Measurements from ENCODE around the gene CHAD.

CHAD gene, protein sequence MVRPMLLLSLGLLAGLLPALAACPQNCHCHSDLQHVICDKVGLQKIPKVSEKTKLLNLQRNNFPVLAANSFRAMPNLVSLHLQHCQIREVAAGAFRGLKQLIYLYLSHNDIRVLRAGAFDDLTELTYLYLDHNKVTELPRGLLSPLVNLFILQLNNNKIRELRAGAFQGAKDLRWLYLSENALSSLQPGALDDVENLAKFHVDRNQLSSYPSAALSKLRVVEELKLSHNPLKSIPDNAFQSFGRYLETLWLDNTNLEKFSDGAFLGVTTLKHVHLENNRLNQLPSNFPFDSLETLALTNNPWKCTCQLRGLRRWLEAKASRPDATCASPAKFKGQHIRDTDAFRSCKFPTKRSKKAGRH

DNA sequence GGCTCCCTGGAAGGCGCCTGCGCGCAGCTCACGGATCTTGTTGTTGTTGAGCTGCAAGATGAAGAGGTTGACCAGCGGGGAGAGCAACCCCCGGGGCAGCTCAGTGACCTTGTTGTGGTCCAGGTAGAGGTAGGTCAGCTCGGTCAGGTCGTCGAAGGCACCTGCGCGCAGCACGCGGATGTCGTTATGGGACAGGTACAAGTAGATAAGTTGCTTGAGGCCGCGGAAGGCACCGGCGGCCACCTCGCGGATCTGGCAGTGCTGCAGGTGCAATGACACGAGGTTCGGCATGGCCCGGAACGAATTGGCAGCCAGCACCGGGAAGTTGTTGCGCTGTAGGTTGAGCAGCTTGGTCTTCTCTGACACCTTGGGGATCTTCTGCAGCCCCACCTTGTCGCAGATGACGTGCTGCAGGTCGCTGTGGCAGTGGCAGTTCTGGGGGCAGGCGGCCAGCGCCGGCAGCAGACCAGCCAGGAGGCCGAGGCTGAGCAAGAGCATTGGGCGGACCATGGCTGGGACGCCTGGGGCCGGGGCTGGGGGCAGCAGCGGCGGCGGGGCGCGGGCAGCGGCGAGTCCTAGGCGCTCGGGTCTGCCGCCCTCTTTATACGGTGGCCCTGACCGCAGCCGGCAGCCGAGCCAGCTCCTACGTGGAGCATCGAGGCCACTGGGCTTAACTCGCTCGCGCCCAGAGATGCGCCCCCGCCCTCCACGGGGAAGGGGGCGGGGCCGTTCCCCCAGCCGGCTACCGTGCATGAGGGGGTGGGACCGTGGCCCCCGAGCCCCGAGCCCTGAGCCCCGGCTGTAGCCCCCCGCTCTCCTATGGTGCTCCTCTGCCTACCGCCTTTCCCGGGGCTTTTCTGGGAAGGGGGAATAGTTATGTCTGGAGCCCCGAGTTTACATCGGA lies at the start of gene CHAD:
TSS of gene CHAD (minus strand) at position 577 of the 904 bp plus-strand sequence. CDS start at position 510, 67 bp downstream.
- DNase-seq, result no peak

DNA sequence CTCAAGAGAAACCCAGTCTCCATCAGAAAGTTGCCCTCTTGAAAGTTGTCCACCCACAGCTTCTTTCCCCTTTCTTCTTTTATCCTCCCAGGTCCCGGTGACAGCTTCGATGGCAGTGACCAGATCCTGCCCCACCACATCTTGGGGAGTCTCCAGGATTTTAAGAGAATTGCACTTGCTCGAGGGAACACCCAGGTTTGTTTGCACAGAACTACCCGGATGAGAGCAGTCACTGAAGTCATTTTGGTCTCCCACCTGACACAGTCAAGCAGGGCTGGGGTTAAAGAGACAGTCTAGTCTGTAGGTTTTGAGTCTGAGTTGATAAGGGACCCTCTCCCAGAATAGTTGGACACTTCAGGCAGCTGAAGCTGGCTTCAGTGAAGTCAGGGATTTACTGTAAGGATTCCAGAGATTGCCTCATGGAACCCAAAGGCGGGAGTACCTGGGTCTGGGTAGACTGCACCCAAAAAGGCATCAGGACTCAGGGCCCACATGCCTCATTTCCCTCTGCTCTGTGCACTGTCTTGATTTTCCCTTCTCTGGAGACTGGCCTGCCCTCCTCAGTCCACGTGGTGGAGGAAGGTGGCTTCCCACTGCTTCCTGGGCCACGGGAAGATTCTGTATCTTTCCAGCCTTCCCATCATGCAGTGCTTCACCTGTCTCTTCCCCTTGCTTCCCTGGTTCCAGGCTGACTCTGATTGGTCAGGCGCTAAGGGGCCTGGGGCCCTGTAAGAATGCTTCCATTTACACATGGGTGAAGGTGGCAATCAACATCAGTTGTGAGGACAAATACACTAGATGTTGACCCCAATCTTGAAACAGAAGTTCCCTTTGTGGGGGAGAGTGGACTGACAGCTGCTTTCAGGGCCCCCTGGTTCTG lies 49.1 kb upstream of the CHAD start:
- no peak for DNase-seq

DNA sequence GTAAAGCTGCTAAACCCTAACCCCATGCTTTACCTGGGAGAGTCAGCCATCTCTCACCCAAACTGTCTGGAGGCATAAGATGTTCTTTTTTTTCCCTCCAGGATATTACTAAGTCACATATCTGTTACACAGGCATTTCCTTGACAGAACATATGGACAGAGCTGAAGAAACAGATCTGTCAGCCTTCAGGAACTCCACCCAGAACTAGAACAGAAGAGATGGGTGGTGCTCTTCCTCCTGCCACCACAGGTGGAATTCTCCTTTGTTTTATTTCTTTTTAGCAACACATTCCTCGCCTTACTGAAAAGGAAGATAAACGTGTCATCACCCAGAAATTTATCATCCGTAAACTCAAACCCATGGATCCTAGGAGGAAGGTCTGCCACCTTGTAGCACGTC lies 48.3 kb upstream of the CHAD start:
- DNase-seq, result no peak

DNA sequence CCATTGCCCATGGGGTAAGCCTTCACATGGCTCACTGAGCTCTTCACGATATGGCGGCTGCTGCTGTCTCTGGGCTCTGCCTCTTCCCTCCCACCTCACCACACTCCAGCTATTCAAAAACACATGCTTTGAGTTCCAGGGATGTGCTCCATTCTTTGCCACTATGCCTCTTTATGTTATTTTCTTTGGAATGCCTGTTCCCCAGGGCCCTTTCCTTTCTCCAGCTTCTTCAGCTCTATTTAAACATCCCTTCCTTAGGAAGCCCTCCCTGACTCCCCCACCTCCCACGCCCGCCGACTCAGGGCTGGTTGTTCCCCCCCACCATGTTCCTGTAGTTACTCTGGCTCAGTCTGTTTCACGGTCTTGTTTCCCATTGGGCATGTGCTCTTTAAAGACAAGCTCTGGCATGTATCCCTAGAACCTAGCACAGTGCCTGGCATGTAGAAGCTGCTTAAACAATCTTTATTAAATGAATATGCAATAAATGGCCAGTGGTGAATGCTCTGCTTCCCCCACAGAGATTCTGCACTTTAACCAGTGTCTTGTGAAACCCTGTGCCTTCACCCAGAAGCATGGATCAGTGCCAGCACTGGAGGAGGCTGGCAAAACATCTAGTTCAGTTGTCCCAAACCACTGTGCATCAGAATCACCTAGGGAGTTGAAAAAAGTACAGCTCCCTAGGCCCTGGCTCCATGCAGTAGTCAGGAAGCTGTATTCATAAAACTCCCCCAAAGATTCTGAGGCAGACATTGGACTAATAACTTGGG lies 46.4 kb upstream of the CHAD start:
- peak; percentile 20 to 38 (median 28) for DNase-seq

DNA sequence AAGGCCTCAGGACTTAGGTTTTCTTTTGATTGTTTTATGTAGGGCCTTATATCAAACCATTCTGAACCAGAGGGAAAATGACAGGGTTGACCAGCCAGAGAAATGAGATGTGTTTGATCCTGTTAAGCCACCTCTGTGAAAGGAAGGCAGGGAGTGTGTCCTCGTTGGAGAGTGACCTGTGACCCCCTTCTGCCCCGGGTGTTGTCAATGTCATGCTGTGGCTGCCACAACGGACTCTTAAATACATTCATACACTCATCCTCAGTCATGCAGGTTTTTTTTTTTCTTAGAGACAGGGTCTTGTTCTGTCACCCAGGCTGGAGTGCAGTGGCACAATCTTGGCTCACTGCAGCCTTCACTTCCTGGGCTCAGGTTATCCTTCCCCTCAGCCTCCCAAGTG lies 45.7 kb upstream of the CHAD start:
- no peak for DNase-seq

DNA sequence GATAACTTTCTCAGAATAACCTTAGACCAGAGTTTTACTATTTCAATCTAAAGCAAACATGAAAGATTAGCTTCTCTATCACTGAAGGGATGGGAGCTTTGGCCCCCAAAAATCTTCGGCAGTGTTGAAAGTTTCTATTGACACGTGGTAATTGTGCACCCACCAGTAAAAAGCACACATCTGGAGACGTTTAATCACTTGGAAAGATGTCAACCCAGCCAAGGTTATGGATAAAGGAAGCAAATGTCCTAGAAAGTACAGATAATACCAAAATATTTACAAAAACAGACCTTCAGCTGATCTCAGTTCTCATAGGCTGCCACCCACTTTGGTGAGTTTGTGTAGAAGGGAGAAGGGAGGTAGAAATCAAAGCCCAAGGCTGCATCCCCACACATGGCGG lies 44.8 kb upstream of the CHAD start:
- DNase-seq, result no peak

DNA sequence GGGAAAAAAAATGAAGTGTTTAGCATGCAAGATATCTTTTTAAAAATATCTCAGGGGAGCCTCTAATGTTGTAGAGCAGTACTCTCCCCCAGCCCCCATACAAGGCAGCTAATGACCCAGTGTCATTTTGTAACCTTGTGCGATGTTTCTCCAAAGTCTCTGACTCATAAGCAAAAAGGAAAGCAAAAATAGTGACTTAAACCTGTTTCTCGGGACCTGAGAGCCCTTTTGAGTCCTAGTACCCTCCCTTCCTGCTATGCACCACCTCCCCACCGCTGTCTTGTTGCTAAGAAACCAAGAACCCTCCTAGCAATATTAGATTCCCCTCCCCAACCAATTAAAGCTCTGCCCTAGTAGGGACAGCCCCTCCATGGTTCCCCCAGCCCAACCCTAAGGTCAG lies 42.4 kb upstream of the CHAD start:
- peak; percentile 40 to 64 (median 52) for DNase-seq

DNA sequence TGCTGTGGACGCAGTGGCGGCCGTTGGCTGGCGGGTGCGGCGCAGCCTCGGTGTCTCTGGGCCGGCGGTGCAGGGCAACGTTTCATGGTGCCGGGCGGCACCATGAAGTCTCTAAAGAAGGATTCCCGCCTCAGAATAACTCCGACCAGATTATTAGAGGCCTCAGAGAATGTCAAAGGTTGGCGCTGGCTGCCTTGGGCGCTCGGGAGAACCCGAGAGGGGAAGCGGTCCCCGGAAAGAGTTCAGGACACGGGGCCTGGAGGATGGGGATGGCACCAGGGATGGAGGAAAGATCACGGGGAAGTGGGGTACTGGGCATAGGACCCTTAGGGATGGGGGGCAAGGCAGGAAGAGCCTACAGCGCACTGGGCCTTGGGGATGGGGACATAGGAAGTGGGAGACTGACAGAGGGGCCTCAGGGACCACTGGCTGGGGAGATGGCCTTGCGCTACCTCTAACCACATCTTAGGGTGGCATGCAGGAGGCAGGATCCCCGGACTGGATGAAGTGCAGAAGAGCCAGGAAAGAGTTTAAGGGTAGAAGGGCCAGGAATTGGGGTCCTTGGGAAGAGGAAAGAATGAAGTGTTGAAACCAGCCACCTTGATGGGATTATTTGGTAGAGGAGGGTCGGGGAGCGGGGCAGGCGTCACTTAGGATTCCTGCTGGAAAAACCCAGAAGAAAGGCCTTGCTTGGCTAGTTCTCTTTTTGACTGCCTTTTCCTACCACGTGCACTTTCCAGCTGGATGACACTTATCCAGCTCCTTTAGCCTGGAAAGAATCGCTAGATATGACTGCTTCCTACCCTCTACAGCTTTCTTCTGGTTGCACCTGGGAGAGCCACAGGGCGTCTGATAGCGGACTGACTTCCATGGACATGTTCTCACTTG lies 40.1 kb upstream of the CHAD start:
- DNase-seq, result no peak

DNA sequence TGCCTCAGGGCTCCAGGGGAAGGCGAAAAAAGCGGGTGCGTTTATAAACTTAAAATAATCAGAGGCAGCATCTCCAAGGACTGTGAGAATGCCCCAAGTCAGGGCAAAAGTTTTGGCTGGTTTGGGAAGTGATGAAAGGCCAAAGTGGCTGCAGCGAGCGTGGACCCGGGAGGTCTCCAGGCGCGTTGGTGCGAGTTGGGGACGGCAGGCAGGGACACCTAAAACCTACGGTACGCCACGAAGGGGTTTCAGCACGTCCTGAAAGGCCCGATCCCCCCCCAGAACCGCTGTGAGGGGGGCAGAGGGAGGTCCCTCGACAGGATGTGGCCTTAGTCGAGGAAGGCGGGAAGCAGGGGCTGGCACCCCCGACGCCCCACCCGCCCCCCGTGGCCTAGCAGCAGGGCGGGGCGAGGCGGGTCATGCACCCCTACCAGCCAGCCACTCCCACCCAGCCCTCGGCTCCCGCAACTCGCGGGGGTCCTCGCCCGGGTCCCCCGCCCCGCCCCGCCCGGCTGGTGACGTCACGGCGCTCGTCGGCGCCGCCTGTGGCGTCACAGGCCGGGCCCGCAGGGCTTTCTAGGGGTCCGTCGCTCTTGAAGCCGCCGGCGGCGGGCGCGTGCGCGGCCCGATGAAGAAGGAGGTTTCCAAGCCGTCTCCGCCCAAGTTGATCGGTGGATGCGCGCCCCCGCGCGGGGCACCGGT lies 39.3 kb upstream of the CHAD start, which contains the start of gene MYCBPAP:
TSS of gene MYCBPAP (plus strand) at position 569 of the 702 bp plus-strand sequence. CDS start 236 bp downstream, outside the sequence.
- DNase-seq, result peak; percentile 74 to 88 (median 77)

DNA sequence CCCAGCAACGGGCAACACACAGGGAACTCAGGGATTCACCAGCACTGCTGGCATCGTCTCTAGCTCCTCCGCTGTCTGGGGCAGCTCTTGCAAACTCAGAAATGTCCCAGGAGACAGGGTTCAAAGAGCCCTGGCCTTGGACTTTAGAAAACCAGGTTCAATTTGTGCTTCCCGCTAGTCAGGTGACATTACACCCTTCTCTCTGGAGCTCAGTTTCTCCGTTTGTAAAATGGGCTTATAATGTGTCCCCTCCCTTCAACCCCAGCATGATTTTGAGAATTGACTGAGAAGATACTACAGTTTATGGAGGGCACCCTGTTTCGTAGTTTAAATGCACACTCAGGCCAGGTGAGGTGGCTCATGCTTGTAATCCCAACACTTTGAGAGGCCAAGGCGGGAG lies 37.6 kb upstream of the CHAD start:
- DNase-seq, result no peak

DNA sequence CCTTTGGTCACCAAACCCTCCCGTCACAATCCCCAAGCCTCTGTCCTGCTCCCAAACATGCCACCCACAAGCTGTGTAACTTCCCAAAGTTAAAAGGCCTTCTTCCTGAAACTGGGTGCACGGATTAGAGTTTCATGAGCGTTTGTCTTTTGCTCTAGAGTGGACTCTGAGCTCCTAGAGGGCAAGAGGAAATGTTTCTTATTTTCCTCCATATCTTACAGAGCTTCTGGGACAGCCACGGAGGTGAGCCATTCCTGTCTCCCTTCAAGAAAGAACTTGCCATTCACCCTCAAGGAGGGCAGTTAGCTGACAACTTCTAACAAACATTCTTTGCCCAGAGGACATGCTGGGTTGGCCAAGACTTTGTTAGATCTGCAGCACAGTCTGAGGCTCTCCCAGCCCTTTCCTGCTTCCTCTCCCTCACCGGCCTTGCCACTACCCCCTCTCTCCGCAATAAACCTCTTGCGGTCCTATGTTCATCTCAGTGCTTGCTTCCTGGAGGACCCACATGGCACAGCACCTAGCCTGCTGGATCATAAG lies 37.0 kb upstream of the CHAD start:
- DNase-seq, result peak in 1 of 3 donors; percentile 15

DNA sequence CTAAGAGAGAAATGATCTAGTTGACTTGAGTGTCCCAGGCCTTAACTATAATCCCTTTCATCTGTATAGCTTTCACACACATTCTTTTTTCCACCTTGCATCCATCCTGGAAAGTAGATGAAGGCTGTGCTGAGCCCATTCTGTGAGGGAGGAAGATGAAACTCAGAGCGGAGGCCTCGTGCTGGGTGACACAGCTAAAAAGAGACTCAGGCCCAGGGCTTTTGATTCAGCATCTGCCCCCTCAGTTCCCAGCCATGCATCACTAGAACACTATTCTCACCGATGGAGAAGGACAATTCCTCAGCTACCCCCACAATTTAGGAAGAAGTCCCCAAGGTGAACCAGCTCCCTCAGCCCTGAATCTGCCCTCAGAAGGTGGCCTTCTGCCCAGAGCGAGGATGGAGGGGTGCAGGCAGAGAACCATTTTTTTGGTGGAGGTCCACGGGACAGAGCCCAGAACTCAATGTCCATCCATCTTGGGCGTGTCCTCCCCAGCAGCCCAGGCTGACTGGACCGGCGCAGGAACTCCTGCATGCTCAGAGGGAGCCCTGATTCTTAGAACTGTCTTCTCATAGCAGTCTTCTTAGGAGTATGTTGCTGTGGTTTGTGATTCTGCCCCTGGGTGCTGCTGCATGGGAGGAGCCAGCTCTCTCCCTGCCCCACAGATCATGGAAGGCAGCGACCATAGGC lies 33.8 kb upstream of the CHAD start:
- DNase-seq, result no peak

DNA sequence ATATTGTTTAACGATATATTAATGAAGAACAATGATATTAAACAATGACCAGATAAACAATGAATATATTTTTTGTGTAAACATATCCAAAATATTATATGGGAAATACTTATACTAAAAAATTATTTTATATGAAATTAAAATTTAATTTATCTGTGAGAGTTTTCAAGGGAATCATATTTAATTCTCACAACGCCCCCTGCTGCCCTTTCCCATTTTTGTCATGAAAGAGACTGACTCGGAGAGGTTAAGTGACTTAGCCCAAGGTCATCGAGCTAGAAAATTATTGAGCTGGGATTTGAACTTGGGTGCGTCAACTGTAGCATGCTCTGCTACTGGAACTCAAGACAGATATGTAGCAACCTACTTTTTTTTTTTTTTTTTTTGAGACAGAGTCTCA lies 32.4 kb upstream of the CHAD start:
- peak; percentile 52 to 64 (median 63) for DNase-seq

DNA sequence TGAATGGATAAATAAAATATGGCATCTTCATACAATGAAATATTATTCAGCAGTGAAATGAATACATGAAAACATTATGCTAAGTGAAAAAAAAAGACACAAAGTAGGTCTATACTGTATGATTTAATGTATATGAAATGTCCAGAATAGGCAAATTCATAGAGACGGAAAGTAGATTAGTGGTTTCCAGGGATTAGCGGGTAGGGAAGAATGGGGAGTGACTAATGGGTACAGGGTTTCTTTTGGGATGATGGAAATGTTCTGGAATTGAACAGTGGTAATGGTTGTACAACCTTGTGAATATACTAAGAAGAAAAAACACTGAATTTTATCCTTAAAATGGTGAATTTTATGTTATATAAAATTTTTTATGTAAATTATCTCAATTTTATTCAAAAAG lies 31.0 kb upstream of the CHAD start:
- DNase-seq, result no peak

DNA sequence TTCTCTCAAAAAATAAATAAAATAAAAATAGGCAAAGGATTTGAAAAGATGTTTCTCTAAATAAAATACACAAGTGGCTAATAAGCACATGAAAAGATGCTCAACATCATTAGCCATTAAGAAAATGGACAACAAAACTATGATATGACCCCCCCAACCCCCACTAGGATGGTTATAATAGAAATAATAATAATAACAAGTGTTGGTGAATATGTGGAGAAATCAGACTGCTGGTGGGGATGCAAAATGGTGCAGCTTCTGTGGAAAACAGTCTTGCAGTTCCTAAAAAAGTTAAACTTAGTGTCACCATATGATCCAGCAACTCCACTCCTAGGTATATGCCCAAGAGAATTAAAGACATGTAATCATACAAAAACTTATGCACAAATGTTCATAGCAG lies 30.6 kb upstream of the CHAD start:
- no peak for DNase-seq

DNA sequence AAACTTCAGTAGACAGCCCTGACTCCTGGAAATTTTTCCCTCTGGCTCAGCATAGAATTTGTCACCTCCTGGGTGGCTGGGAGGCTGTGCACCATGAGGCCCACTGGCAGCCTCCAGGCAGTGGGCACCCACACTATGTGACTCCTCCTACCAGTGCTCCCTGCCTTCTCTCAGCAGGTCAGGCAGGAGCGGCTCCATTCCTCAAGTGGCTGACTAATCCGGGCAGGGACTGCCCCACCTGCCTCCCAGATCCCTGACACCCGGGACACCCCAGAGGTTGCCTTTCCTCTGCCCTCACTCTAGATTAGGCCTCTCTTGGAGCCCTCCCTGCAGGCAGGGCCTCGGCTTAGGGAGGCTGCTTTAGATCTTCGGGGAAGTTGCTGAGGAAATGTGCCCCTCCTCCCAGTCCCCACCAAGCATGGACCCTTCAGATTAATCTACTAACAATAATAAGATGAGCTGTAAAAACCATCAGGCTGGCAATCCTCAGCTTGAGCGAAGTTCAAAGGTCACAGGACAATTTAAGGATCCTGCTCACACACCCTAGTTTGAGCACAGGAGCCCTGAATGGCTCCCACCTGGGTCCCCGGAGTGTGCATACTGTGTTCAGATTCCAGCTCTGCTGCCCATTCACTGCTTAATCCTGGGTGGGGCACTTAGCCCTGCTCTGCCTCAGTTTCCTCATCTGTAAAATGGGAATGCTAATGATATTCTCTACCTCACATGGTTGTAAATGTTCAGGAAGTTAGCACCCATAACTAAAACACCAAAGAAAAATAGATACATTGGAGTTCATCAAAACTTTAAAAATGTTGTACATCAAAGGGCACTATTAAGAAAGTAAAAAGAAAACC lies 29.6 kb upstream of the CHAD start:
- DNase-seq, result no peak

DNA sequence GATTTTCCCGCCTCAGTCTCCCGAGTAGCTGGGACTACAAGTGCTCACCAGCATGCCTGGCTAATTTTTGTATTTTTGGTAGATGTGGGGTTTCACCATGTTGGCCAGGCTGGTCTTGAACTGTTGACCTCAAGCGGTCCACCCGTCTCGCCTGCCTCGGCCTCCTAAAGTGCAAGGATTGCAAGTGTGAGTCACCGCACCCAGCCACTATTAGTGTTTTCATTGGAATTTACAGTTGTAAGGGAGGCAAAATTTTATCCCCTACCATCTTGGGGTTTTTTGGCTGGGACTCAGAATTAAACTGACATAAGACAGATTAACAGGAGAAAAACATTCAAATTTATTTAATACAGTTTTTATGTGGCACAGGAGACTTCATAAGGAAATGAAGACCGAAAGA lies 27.2 kb upstream of the CHAD start:
- DNase-seq, result no peak

DNA sequence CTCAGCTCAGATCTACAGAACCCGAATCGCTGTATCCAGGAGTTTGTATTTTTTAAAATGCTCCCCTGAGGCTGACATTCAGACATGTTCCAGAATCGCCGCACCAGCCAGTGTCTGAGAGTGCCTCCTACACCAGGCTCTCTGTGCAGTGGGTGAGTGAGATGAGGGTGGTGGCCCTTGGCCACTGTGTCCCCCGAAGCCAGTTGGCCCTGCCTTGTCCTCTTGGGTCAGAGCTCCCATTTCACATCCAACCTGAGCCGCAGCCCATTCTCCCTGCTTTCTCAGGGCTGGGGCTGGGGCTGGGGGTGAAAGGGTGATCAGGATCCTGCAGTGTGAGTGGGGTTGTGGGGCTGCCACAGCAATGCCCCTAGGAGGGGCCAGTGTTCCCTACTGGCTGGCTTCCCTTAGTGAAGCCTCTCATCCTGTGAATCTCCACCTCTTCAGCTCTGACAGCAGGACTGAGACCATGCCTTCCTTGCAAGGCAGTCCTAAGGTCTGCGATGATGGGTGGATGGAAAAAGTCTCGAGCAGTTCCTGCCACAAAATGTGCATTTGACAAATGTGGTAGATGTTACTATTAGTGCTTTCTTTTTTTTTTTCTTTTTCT lies 26.6 kb upstream of the CHAD start:
- no peak for DNase-seq
